Natural killer cell (primary cell): ENCODE data around the gene ACSS1. TPM values are rescaled to one million over a fixed set of nuclear protein-coding genes. Genes with fewer than 3 reads are reported as not detected.

Experiments
- ATAC-seq, 3 donors: fragments of 150-1000 bp in 2 of 3; fragments of 200-7000 bp in 1 of 3; cut with Tn5 transposase; 1 replicate in 1 of 3; 2 replicates in 2 of 3; pipeline ENCODE4 v1.10.0; 2021; ENCODE audit warnings: mild to moderate bottlenecking in 2 of 3, moderate library complexity in 2 of 3
- DNase-seq, 2 donors: peaks; one replicate each; pipeline versions ENCODE4 v3.0.0 to v3.0.0-alpha.2; 2013 to 2021; ENCODE audit warnings: mixed read lengths in 1 of 2
- H3K27ac ChIP-seq: one replicate; pipeline ENCODE4 v1.5.1; 2013; ENCODE audit warnings: mild to moderate bottlenecking, low read length
- H3K27me3 ChIP-seq: one replicate; pipeline ENCODE4 v1.6.1; 2013; ENCODE audit warnings: low read length; ENCODE audit not compliant: control insufficient read depth, insufficient read depth
- H3K36me3 ChIP-seq: one replicate; pipeline ENCODE4 v1.6.1; 2013; ENCODE audit warnings: low read length; ENCODE audit not compliant: control insufficient read depth, insufficient read depth
- H3K4me1 ChIP-seq: one replicate; pipeline ENCODE4 v1.6.1; 2013; ENCODE audit warnings: low read length; ENCODE audit not compliant: control insufficient read depth, insufficient read depth
- H3K4me3 ChIP-seq: one replicate; pipeline ENCODE4 v1.5.1; 2013; ENCODE audit warnings: low read length
- H3K9me3 ChIP-seq: one replicate; pipeline ENCODE4 v1.6.1; 2013; ENCODE audit warnings: low read length; ENCODE audit not compliant: control insufficient read depth, insufficient read depth
- H3K27ac Mint-ChIP-seq, 2 donors: one replicate each; pipeline ENCODE4 v1.8.0; 2022; ENCODE audit warnings: mild to moderate bottlenecking in 2 of 2, mixed read lengths in 2 of 2, moderate library complexity in 1 of 2
- H3K27me3 Mint-ChIP-seq, 2 donors: one replicate each; pipeline ENCODE4 v1.8.0; 2022; ENCODE audit warnings: low read depth in 2 of 2, mixed read lengths in 2 of 2
- H3K36me3 Mint-ChIP-seq: one replicate; pipeline ENCODE4 v1.8.0; 2022; ENCODE audit warnings: mixed read lengths
- H3K4me1 Mint-ChIP-seq, 2 donors: one replicate each; pipeline ENCODE4 v1.8.0; 2022; ENCODE audit warnings: mixed read lengths in 2 of 2
- H3K4me3 Mint-ChIP-seq: one replicate; pipeline ENCODE4 v1.8.0; 2022; ENCODE audit warnings: mild to moderate bottlenecking, moderate library complexity, mixed read lengths
- H3K9me3 Mint-ChIP-seq, 2 donors: one replicate each; pipeline ENCODE4 v1.8.0; 2022; ENCODE audit warnings: mixed read lengths in 2 of 2
- CTCF ChIP-seq: fragments of 200-600 bp; IDR thresholded peaks from one replicate; pipeline ENCODE4 v1.8.0; 2022; ENCODE audit warnings: antibody characterized with exemption
- WGBS: methylation state at CpG from one replicate; pipeline ENCODE4 v1.1.7; 2013; ENCODE audit warnings: missing lambda C conversion rate; ENCODE audit not compliant: insufficient coverage; 5-methylcytosine and 5-hydroxymethylcytosine counted together
- intact Hi-C: fragments of 100-400 bp; cut with micrococcal nuclease; formaldehyde crosslinking; loops from one replicate; pipeline ENCODE4 v1.14.2; 2022
- total RNA-seq, 4 donors: library from RNA; stranded (reverse); fragments of 120-200 nt in 1 of 4; gene quantifications; one replicate each; pipeline versions ENCODE4 v1.2.3 to v1.2.4, GENCODE V29; 2013 to 2022

ACSS1 gene
- total RNA-seq, 3 donors from 2014 or later (not counting 1 experiment from before 2014, with no cell fraction given): 46.3 to 67.4 (median 57.4) TPM

- Histone ChIP-seq H3K4me3 (no peak overlapping the region), H3K27me3 (no peaks in the 10 kb centered on the region), H3K27ac (no peak overlapping the region), H3K36me3 (peaks cover 44% of the 10 kb centered on the region), H3K9me3 (no peaks in the 10 kb centered on the region), H3K4me1 (peaks cover 24% of the 10 kb centered on the region)
- no peaks in the 10 kb centered on the region for H3K9me3 Mint-ChIP-seq
- no peaks in the 10 kb centered on the region for H3K27me3 Mint-ChIP-seq
- intact Hi-C loops: no loop called here
- H3K27ac Mint-ChIP-seq: peak overlapping the region; percentile 51 to 67
- no peaks in the 10 kb centered on the region for H3K36me3 Mint-ChIP-seq
- H3K4me3 Mint-ChIP-seq: no peak overlapping the region
- H3K4me1 Mint-ChIP-seq: peaks cover 34 to 44% of the 10 kb centered on the region in 2 donors
- 93% methylated on average over 4 of the region's 4 CpGs for WGBS
- ATAC-seq: no peak
- no peak for DNase-seq
- TF ChIP-seq CTCF: no peak
Measured at GRCh38 chr20:25024171-25024570, 33.8 kb downstream of the ACSS1 start.

GRCh38 chr20:25023356-25023755 lies 34.6 kb downstream of the ACSS1 start:
- no peak for TF ChIP-seq CTCF
- Mint-ChIP-seq H3K9me3 (no peaks in the 10 kb centered on the region), H3K4me3 (no peak overlapping the region), H3K36me3 (no peaks in the 10 kb centered on the region), H3K27ac (peak overlapping the region; percentile 51 to 67), H3K27me3 (no peaks in the 10 kb centered on the region), H3K4me1 (peaks cover 39 to 52% of the 10 kb centered on the region in 2 donors)
- Histone ChIP-seq H3K27ac (no peak overlapping the region), H3K4me1 (peaks cover 27% of the 10 kb centered on the region), H3K36me3 (peaks cover 44% of the 10 kb centered on the region), H3K27me3 (no peaks in the 10 kb centered on the region), H3K9me3 (no peaks in the 10 kb centered on the region), H3K4me3 (no peak overlapping the region)
- WGBS: 76% methylated on average over 9 of the region's 10 CpGs
- intact Hi-C loops: no loop called here
- ATAC-seq (no peak), DNase-seq (no peak)

GRCh38 chr20:25022680-25023079 lies 35.3 kb downstream of the ACSS1 start:
- DNase-seq (no peak), ATAC-seq (no peak)
- no peaks in the 10 kb centered on the region for H3K27me3 ChIP-seq
- no peak overlapping the region for H3K4me3 Mint-ChIP-seq
- H3K9me3 Mint-ChIP-seq: no peaks in the 10 kb centered on the region
- H3K27ac Mint-ChIP-seq: no peak overlapping the region
- intact Hi-C loops: no loop called here
- H3K27me3 Mint-ChIP-seq: no peaks in the 10 kb centered on the region
- no peak for TF ChIP-seq CTCF
- H3K36me3 Mint-ChIP-seq: no peaks in the 10 kb centered on the region
- H3K4me3 ChIP-seq: no peak overlapping the region
- H3K4me1 ChIP-seq: peaks cover 27% of the 10 kb centered on the region
- H3K9me3 ChIP-seq: no peaks in the 10 kb centered on the region
- peaks cover 47% of the 10 kb centered on the region for H3K36me3 ChIP-seq
- peaks cover 41 to 55% of the 10 kb centered on the region in 2 donors for H3K4me1 Mint-ChIP-seq
- H3K27ac ChIP-seq: no peak overlapping the region
- WGBS: 95% methylated on average over 11 of the region's 11 CpGs

- WGBS: 97% methylated on average over 6 of the region's 6 CpGs
- Mint-ChIP-seq H3K4me3 (no peak overlapping the region), H3K4me1 (peaks cover 34 to 44% of the 10 kb centered on the region in 2 donors), H3K27ac (no peak overlapping the region), H3K27me3 (no peaks in the 10 kb centered on the region), H3K9me3 (no peaks in the 10 kb centered on the region), H3K36me3 (no peaks in the 10 kb centered on the region)
- no peaks in the 10 kb centered on the region for H3K9me3 ChIP-seq
- peaks cover 31% of the 10 kb centered on the region for H3K4me1 ChIP-seq
- H3K36me3 ChIP-seq: peaks cover 49% of the 10 kb centered on the region
- H3K27me3 ChIP-seq: no peaks in the 10 kb centered on the region
- intact Hi-C loops: no loop called here
- H3K4me3 ChIP-seq: no peak overlapping the region
- DNase-seq (no peak), ATAC-seq (no peak)
- no peak for TF ChIP-seq CTCF
- H3K27ac ChIP-seq: no peak overlapping the region
Measured at GRCh38 chr20:25021336-25021735, 36.6 kb downstream of the ACSS1 start.
